Effector memory CD8-positive, alpha-beta T cell (primary cell): ENCODE measurements around the gene CYP2B6.
A peak's percentile ranks its signal among the peaks of the same experiment; 100 is the strongest.
"Not testable (repeated sequence)": the region's sequence is repeated elsewhere in the genome, so short reads cannot be mapped to it uniquely, and the experiment has no call there.

Experiments used
- ATAC-seq: fragments of 150-1000 bp; cut with Tn5 transposase; replicated peaks from 2 replicates; pipeline ENCODE4 v1.10.0; 2021; ENCODE audit warnings: mild to moderate bottlenecking, moderate library complexity
- DNase-seq, 3 experiments: peaks; one replicate each; pipeline ENCODE4 v3.0.0; 2021
- H3K27ac Mint-ChIP-seq, 2 donors: one replicate each; pipeline ENCODE4 v1.8.0; 2022; ENCODE audit warnings: mild to moderate bottlenecking in 2 of 2, mixed read lengths in 2 of 2, moderate library complexity in 2 of 2
- H3K27me3 Mint-ChIP-seq, 2 donors: one replicate each; pipeline ENCODE4 v1.8.0; 2022; ENCODE audit warnings: mixed read lengths in 2 of 2
- H3K36me3 Mint-ChIP-seq: one replicate; pipeline ENCODE4 v1.8.0; 2022; ENCODE audit warnings: mild to moderate bottlenecking, moderate library complexity, mixed read lengths; ENCODE audit not compliant: insufficient read depth
- H3K4me1 Mint-ChIP-seq, 2 donors: one replicate each; pipeline ENCODE4 v1.8.0; 2022; ENCODE audit warnings: low read depth in 2 of 2, mixed read lengths in 2 of 2
- H3K4me3 Mint-ChIP-seq, 2 donors: one replicate each; pipeline ENCODE4 v1.8.0; 2022; ENCODE audit warnings: mild to moderate bottlenecking in 2 of 2, mixed read lengths in 2 of 2, moderate library complexity in 2 of 2
- H3K9me3 Mint-ChIP-seq, 2 donors: one replicate each; pipeline ENCODE4 v1.8.0; 2022; ENCODE audit warnings: mixed read lengths in 2 of 2

The CYP2B6 gene

DNA sequence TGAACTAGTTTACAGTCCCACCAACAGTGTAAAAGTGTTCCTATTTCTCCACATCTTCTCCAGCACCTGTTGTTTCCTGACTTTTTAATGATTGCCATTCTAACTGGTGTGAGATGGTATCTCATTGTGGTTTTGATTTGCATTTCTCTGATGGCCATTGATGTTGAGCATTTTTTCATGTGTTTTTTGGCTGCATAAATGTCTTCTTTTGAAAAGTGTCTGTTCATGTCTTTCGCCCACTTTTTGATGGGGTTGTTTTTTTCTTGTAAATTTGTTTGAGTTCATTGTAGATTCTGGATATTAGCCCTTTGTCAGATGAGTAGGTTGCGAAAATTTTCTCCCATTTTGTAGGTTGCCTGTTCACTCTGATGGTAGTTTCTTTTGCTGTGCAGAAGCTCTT, 7.9 kb downstream of the CYP2B6 start:
- H3K4me1 Mint-ChIP-seq: not testable (repeated sequence)

DNA sequence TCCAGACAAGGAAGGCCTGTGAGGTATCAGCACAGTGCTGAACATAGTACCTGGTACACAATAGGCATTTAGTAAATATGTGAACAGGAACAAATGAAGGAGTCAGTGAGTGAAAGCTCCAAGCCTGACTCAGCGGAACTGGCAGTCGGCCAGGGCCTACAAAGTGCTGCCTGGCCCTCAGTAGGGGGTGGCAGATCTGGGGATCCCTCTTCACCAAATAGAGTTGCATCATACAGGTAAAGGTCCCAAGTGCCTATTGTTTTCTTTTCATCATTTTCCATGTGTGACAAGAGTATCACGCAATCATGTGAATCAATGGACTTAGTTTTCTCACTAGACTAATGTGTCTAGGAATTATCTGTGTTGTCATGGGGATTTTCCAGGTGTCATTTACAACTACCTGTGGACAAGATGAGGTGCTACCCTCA, 9.2 kb downstream of the CYP2B6 start:
- H3K4me1 Mint-ChIP-seq: peaks cover 0 to 1% of the 10 kb centered on the region in 2 donors
- H3K9me3 Mint-ChIP-seq: no peaks in the 10 kb centered on the region
- H3K36me3 Mint-ChIP-seq: no peaks in the 10 kb centered on the region
- peaks cover 38 to 59% of the 10 kb centered on the region in 2 donors for H3K27me3 Mint-ChIP-seq
- no peak overlapping the region for H3K27ac Mint-ChIP-seq
- no peak for ATAC-seq
- DNase-seq: no peak
- no peak overlapping the region for H3K4me3 Mint-ChIP-seq

More for the DNA sequence above, 7.9 kb downstream of the CYP2B6 start:
- H3K36me3 Mint-ChIP-seq, DNase-seq, ATAC-seq, H3K27ac Mint-ChIP-seq, H3K4me3 Mint-ChIP-seq, H3K9me3 Mint-ChIP-seq: not testable (repeated sequence)
- peaks cover 31 to 55% of the 10 kb centered on the region in 2 donors for H3K27me3 Mint-ChIP-seq

DNA sequence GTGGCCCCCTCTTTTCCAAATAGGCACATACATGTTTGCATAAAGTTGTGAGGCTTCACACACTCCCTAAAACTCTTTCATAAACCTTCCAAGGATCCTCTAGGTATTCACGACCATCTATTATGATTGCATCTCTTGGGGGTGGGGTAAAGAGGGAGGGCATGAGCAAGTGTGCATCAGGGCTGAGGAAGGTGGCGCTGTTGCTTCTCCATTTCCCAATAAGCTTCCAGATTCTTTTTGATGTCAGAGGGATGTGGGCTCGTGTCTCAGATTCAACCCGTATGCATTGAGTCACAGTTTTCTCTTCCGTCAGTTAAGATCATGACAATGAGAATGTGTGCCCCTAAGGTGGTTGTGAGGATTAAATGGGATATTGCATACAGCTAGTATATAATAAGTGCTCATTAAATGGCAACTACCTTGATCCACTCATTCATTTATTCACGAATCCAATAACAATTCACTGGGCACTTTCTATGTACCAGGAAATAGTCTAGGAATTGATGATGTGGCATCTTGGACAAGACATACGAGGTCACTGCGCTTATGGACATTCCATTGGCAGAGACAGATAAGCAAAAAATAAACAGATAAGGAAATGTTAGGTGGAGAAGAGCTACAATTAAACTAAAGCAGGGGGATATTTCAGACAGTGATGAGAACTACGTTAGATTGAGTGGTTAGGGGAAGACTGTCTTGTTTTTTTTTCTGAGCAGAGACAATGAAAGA, 10.3 kb downstream of the CYP2B6 start:
- H3K27me3 Mint-ChIP-seq: peaks cover 39 to 62% of the 10 kb centered on the region in 2 donors
- no peak overlapping the region for H3K4me3 Mint-ChIP-seq
- H3K36me3 Mint-ChIP-seq: no peaks in the 10 kb centered on the region
- peaks cover 0 to 1% of the 10 kb centered on the region in 2 donors for H3K4me1 Mint-ChIP-seq
- no peak for DNase-seq
- H3K9me3 Mint-ChIP-seq: no peaks in the 10 kb centered on the region
- H3K27ac Mint-ChIP-seq: no peak overlapping the region
- no peak for ATAC-seq

- H3K4me1 Mint-ChIP-seq, H3K27ac Mint-ChIP-seq, H3K4me3 Mint-ChIP-seq, DNase-seq, H3K36me3 Mint-ChIP-seq, ATAC-seq, H3K9me3 Mint-ChIP-seq: not testable (repeated sequence)
- peaks cover 49 to 62% of the 10 kb centered on the region in 2 donors for H3K27me3 Mint-ChIP-seq
These were observed 12.6 kb downstream of the CYP2B6 start for GRCh38 chr19:41003656-41004055.

DNA sequence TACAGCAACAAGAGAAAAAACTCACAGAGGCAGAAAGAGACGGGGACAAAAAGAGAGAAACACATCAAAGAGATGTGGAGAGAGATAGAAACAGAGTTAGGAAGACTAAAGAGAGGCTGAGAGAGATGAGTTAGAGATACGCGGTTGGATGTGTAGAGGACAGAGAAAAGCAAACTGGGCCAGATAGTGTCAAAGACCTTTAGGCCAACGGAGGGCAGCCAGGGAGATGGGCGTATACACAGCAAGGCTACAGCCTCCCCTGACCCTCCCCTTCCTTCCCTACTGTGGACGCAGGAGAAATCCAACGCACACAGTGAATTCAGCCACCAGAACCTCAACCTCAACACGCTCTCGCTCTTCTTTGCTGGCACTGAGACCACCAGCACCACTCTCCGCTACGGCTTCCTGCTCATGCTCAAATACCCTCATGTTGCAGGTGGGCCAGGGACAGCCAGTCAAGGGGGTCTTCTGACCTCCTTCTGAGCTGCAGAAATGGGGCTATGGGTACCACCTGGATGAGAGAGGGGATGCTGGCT, 18.7 kb downstream of the CYP2B6 start:
- no peaks in the 10 kb centered on the region for H3K36me3 Mint-ChIP-seq
- no peaks in the 10 kb centered on the region for H3K4me1 Mint-ChIP-seq
- ATAC-seq: no peak

GRCh38 chr19:41013359-41013758, 22.3 kb downstream of the CYP2B6 start:
- no peak for ATAC-seq
- Mint-ChIP-seq H3K27ac (no peak overlapping the region), H3K9me3 (no peaks in the 10 kb centered on the region), H3K27me3 (peaks cover 56% of the 10 kb centered on the region in 2 donors), H3K4me1 (peaks cover 3 to 4% of the 10 kb centered on the region in 2 donors), H3K36me3 (no peaks in the 10 kb centered on the region), H3K4me3 (no peak overlapping the region)
- no peak for DNase-seq

More for the DNA sequence above, 18.7 kb downstream of the CYP2B6 start:
- Mint-ChIP-seq H3K27me3 (peaks cover 74 to 75% of the 10 kb centered on the region in 2 donors), H3K9me3 (no peaks in the 10 kb centered on the region), H3K27ac (no peak overlapping the region), H3K4me3 (no peak overlapping the region)
- no peak for DNase-seq

DNA sequence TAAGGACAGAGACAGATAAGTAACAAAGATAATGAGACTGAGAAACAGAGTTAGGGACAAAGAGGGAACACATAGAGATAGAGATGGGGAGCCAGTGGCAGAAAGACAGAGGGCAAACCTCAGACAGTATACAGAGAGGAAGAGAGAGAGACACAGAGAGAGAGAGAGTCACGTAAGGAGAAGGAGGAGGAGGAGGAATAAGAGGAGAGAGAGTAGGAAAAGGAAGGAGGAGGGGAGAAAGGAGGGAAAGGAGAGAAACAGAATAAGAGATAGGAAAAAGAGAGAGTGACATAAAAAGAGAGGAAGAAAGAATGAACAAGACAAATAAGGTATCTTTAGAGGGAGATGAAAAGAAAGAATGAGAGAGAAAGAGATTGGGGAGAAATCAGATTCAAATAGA, 23.6 kb downstream of the CYP2B6 start:
- no peak overlapping the region for H3K4me3 Mint-ChIP-seq
- H3K4me1 Mint-ChIP-seq: peaks cover 3 to 4% of the 10 kb centered on the region in 2 donors
- DNase-seq (no peak), ATAC-seq (no peak)
- no peaks in the 10 kb centered on the region for H3K9me3 Mint-ChIP-seq
- peaks cover 56 to 64% of the 10 kb centered on the region in 2 donors for H3K27me3 Mint-ChIP-seq
- no peak overlapping the region for H3K27ac Mint-ChIP-seq
- no peaks in the 10 kb centered on the region for H3K36me3 Mint-ChIP-seq

DNA sequence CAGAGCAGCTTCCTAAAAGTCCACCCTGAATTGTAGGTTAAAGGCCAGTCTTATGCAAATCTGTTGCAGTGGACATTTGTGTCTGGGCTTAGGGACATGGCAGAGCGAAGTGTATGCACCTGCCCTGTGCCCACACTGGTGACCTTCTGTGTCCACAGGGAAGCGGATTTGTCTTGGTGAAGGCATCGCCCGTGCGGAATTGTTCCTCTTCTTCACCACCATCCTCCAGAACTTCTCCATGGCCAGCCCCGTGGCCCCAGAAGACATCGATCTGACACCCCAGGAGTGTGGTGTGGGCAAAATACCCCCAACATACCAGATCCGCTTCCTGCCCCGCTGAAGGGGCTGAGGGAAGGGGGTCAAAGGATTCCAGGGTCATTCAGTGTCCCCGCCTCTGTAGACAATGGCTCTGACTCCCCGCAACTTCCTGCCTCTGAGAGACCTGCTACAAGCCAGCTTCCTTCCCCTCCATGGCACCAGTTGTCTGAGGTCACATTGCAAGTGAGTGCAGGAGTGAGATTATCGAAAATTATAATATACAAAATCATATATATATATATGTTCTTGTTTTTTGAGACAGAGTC, 25.5 kb downstream of the CYP2B6 start:
- H3K27me3 Mint-ChIP-seq: peaks cover 53 to 60% of the 10 kb centered on the region in 2 donors
- DNase-seq (no peak), ATAC-seq (peak; percentile 24)
- H3K9me3 Mint-ChIP-seq: no peaks in the 10 kb centered on the region
- H3K4me1 Mint-ChIP-seq: peaks cover 3 to 4% of the 10 kb centered on the region in 2 donors
- no peak overlapping the region for H3K4me3 Mint-ChIP-seq
- H3K27ac Mint-ChIP-seq: no peak overlapping the region
- H3K36me3 Mint-ChIP-seq: no peaks in the 10 kb centered on the region

DNA sequence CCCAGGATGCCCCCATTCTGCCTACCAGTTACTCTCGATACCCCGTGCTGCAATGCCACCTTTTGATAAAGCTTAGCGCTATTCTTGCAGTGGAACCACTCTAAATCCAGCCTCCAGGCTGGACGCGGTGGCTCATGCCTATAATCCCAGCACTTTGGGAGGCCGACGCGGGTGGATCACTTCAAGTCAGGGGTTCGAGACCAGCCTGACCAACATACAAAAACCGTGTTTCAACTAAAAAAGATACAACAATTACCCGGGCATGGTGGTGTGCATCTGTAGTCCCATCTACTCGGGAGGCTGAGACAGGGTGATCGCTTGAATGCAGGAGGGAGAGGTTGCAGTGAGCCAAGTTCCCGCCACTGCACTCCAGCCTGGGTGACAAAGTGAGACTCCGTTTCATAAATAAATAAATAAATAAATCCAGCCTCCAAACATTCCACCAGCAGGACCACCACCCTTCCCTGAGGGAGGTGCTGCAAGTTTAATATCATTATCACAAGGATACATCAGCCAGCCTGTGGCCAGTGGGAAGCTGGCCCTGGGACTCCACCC, 27.7 kb downstream of the CYP2B6 start:
- DNase-seq: no peak
- peaks cover 39 to 41% of the 10 kb centered on the region in 2 donors for H3K27me3 Mint-ChIP-seq

DNA sequence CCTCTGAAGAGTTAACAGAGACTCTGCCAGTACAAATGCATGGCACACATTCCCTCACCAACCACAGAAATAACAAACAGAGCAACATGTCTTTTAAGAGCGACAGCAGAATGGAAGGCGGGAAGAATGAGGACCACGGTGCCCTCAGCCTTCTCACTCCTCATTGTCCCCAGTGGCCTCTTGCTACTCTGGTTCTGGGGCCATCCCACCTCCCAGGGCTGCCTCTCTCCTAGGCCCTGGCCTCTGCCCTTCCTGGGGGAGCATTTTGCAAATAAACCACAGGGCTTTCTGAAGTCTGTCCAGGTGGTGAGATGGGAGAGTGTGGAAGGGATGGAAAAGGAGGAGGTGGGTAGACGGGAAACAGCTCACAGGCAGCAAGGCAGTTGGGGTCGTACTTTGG, 28.3 kb downstream of the CYP2B6 start:
- Mint-ChIP-seq H3K36me3 (no peaks in the 10 kb centered on the region), H3K4me3 (no peak overlapping the region), H3K9me3 (no peaks in the 10 kb centered on the region), H3K27me3 (peaks cover 40 to 45% of the 10 kb centered on the region in 2 donors), H3K27ac (no peak overlapping the region), H3K4me1 (peaks cover 3 to 4% of the 10 kb centered on the region in 2 donors)
- ATAC-seq: no peak
- DNase-seq: no peak

More for the DNA sequence above, 27.7 kb downstream of the CYP2B6 start:
- Mint-ChIP-seq H3K27ac (no peak overlapping the region), H3K36me3 (no peaks in the 10 kb centered on the region), H3K9me3 (no peaks in the 10 kb centered on the region), H3K4me3 (no peak overlapping the region), H3K4me1 (peaks cover 3 to 4% of the 10 kb centered on the region in 2 donors)
- ATAC-seq: no peak

DNA sequence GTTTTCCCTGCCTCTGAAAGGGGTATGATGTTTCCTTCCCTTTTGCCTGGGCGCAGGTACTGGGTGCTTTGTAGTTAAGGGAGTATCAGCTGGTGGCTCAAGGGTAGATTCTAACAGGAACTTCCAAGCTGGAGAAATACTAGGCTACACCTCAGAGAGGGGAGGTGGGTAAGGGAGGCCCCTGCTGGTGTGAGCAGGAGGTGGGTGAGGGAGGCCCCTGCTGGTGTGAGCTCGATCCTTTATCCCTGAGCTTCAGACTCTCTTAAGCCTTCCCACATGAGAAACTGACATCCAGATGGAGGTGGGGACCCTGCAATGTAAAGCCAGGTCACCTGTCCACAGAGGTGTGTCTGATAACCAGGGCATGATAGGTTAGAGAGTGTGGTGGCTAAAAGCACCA, 32.1 kb downstream of the CYP2B6 start:
- no peak for DNase-seq
- Mint-ChIP-seq H3K27me3 (peaks cover 67 to 76% of the 10 kb centered on the region in 2 donors), H3K4me3 (no peak overlapping the region), H3K9me3 (no peaks in the 10 kb centered on the region), H3K36me3 (no peaks in the 10 kb centered on the region), H3K27ac (no peak overlapping the region), H3K4me1 (no peaks in the 10 kb centered on the region)
- no peak for ATAC-seq

DNA sequence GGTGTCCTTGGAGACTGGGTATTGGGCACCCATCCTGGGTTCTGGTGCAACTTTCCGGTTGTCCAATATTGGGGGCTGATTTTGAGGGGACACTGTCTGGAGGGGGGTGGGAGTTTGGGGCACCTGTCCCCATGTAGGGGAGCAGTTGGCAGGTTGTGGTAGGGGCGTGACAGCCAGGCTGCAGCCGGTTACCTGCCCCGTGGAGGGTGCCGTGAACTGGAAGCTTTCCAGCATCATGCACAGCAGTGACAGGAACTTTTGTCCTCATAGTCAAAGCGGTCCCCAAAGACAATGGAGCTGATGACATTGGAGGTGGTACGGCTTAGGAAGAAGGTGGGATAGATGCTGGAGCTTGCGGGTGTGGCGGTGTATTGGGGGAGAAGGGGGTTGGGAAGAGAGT, 34.3 kb downstream of the CYP2B6 start:
- Mint-ChIP-seq H3K4me1 (no peaks in the 10 kb centered on the region), H3K27ac (no peak overlapping the region), H3K27me3 (peaks cover 58 to 65% of the 10 kb centered on the region in 2 donors), H3K4me3 (no peak overlapping the region), H3K9me3 (no peaks in the 10 kb centered on the region), H3K36me3 (no peaks in the 10 kb centered on the region)
- DNase-seq (no peak), ATAC-seq (no peak)

GRCh38 chr19:41025871-41026270, 34.8 kb downstream of the CYP2B6 start:
- H3K9me3 Mint-ChIP-seq: no peaks in the 10 kb centered on the region
- H3K4me3 Mint-ChIP-seq: no peak overlapping the region
- ATAC-seq (no peak), DNase-seq (no peak)
- H3K27me3 Mint-ChIP-seq: peaks cover 54 to 61% of the 10 kb centered on the region in 2 donors
- no peaks in the 10 kb centered on the region for H3K4me1 Mint-ChIP-seq
- H3K36me3 Mint-ChIP-seq: no peaks in the 10 kb centered on the region
- no peak overlapping the region for H3K27ac Mint-ChIP-seq
